Sigmoid colon (tissue), 7 donors: ENCODE measurements around the gene CAST. TPM values are rescaled to one million over a fixed set of nuclear protein-coding genes. Genes with fewer than 3 reads are reported as not detected.

ENCODE experiments used
- DNase-seq: peaks from one replicate; pipeline ENCODE4 v3.0.0-alpha.2; 2019
- H3K27ac ChIP-seq, 4 donors: fragments of 200-600 bp; sonication (generic); one replicate each; pipeline ENCODE4 v1.5.1; 2016 to 2019; ENCODE audit warnings: mild to moderate bottlenecking in 1 of 4
- H3K27me3 ChIP-seq, 3 donors: fragments of 200-600 bp; sonication (generic); one replicate each; pipeline ENCODE4 v1.5.1; 2019; ENCODE audit warnings: mild to moderate bottlenecking in 1 of 3
- H3K36me3 ChIP-seq, 4 donors: fragments of 200-600 bp; sonication (generic); one replicate each; pipeline ENCODE4 v1.5.1; 2016 to 2019
- H3K4me1 ChIP-seq, 4 donors: fragments of 200-600 bp; sonication (generic); one replicate each; pipeline ENCODE4 v1.5.1; 2017 to 2019
- H3K4me3 ChIP-seq, 4 donors: fragments of 200-600 bp; sonication (generic); one replicate each; pipeline ENCODE4 v1.5.1; 2017 to 2019; ENCODE audit warnings: mild to moderate bottlenecking in 2 of 4, moderate library complexity in 1 of 4
- H3K9me3 ChIP-seq, 4 donors: fragments of 200-600 bp in 3 of 4; sonication (generic) in 3 of 4; one replicate each; pipeline versions ENCODE4 v1.5.1 to v1.6.1; 2013 to 2019
- CTCF ChIP-seq, 4 experiments: fragments of 450-650 bp in 3 of 4; fragments of 200-600 bp in 1 of 4; IDR thresholded peaks; one replicate each; pipeline ENCODE4 v1.5.1; 2016 to 2019; ENCODE audit warnings: antibody characterized with exemption in 4 of 4, mild to moderate bottlenecking in 3 of 4, moderate library complexity in 2 of 4
- EP300 ChIP-seq, 4 donors: sonication (generic); formaldehyde crosslinking; IDR thresholded peaks; one replicate each; pipeline ENCODE4 v1.6.1; 2017; ENCODE audit warnings: antibody characterized with exemption in 4 of 4
- POLR2A ChIP-seq, 2 donors: fragments of 450-650 bp; IDR thresholded peaks; one replicate each; pipeline ENCODE4 v1.6.1; 2016; ENCODE audit warnings: antibody characterized with exemption in 2 of 2, mild to moderate bottlenecking in 2 of 2, moderate library complexity in 2 of 2
- POLR2AphosphoS5 ChIP-seq, 4 donors: sonication (generic); formaldehyde crosslinking; IDR thresholded peaks; one replicate each; pipeline ENCODE4 v1.6.1; 2017; ENCODE audit warnings: antibody characterized with exemption in 4 of 4
- WGBS, 2 donors: extraction: QIAGEN DNeasy Blood & Tissue Kit; methylation state at CpG; one replicate each; pipeline ENCODE4 v1.1.7; 2013; 5-methylcytosine and 5-hydroxymethylcytosine counted together
- intact Hi-C: fragments of 100-400 bp; cut with DNase I; formaldehyde crosslinking; loops from one replicate; pipeline ENCODE4 v1.15.1; 2023
- polyA plus RNA-seq, 3 donors: library from polyadenylated mRNA; stranded (reverse); fragments of 200-250 nt; gene quantifications; one replicate each; pipeline ENCODE4 v1.2.3, GENCODE V29; 2013
- total RNA-seq, 4 donors: library from RNA; depleted of rRNA; stranded (reverse); fragments of >200 nt; gene quantifications; one replicate each; pipeline ENCODE4 v1.1.0, GENCODE V29; 2016
- donor health status: healthy with polysubstance abuse.
- donor health status: Bipolar disorder and iron deficiency.
- donor health status: healthy.

Gene CAST
- total and polyA plus RNA-seq, 7 donors = 138 to 348 (median 225) TPM

GRCh38 chr5:96687812-96688453, 25.8 kb downstream of the CAST start:
- Histone ChIP-seq H3K36me3 (peaks cover 0 to 11% (median 0%) of the 10 kb centered on the region in 4 donors), H3K27me3 (no peaks in the 10 kb centered on the region), H3K4me1 (peaks cover 0 to 23% (median 7%) of the 10 kb centered on the region in 4 donors), H3K4me3 (no peak overlapping the region), H3K27ac (no peak overlapping the region), H3K9me3 (no peaks in the 10 kb centered on the region)
- DNase-seq = no peak
- TF ChIP-seq CTCF (IDR thresholded peaks at IDR 0.05) (peak in 3 of 4 experiments; percentile 35 to 55 (median 38)), EP300 (IDR thresholded peaks at IDR 0.05) (no peak)
- intact Hi-C loops = no loop called here
- WGBS, 2 donors = 44 to 54% methylated on average over 5 of the region's 5 CpGs

- no peak for DNase-seq
- TF ChIP-seq CTCF (IDR thresholded peaks at IDR 0.05) = no peak
- TF ChIP-seq POLR2AphosphoS5 (IDR thresholded peaks at IDR 0.05) = no peak
- Histone ChIP-seq H3K36me3 (peaks cover 0 to 8% (median 0%) of the 10 kb centered on the region in 4 donors), H3K27me3 (no peaks in the 10 kb centered on the region), H3K4me3 (no peak overlapping the region), H3K4me1 (peaks cover 0 to 23% (median 7%) of the 10 kb centered on the region in 4 donors), H3K27ac (no peak overlapping the region), H3K9me3 (no peaks in the 10 kb centered on the region)
- WGBS, 2 donors = 89 to 90% methylated on average over 1 of the region's 1 CpG
- intact Hi-C loops = no loop called here
These were observed 28.7 kb downstream of the CAST start for GRCh38 chr5:96690861-96691260.

- WGBS, 2 donors = 93% methylated on average over 2 of the region's 2 CpGs
- H3K27ac ChIP-seq = peak overlapping the region in 1 of 4 donors; percentile 15
- H3K4me3 ChIP-seq = no peak overlapping the region
- intact Hi-C loops = no loop called here
- peaks cover 0 to 11% (median 0%) of the 10 kb centered on the region in 4 donors for H3K36me3 ChIP-seq
- TF ChIP-seq CTCF (IDR thresholded peaks at IDR 0.05) (no peak), POLR2A (IDR thresholded peaks at IDR 0.05) (no peak), EP300 (IDR thresholded peaks at IDR 0.05) (no peak), POLR2AphosphoS5 (IDR thresholded peaks at IDR 0.05) (no peak)
- peaks cover 0 to 21% (median 7%) of the 10 kb centered on the region in 4 donors for H3K4me1 ChIP-seq
- H3K27me3 ChIP-seq = no peaks in the 10 kb centered on the region
- H3K9me3 ChIP-seq = no peaks in the 10 kb centered on the region
- no peak for DNase-seq
These were observed 29.5 kb downstream of the CAST start for GRCh38 chr5:96691503-96692303.

GRCh38 chr5:96692441-96692840, 30.3 kb downstream of the CAST start:
- Histone ChIP-seq H3K4me1 (peaks cover 0 to 14% (median 4%) of the 10 kb centered on the region in 4 donors), H3K27me3 (no peaks in the 10 kb centered on the region), H3K9me3 (no peaks in the 10 kb centered on the region), H3K4me3 (no peak overlapping the region), H3K27ac (no peak overlapping the region), H3K36me3 (peaks cover 0 to 19% (median 0%) of the 10 kb centered on the region in 4 donors)
- WGBS, 2 donors = 89 to 95% methylated on average over 2 of the region's 2 CpGs
- intact Hi-C loops = no loop called here
- no peak for DNase-seq
- TF ChIP-seq POLR2AphosphoS5 (IDR thresholded peaks at IDR 0.05) = no peak
- TF ChIP-seq POLR2A (IDR thresholded peaks at IDR 0.05) = no peak
- no peak for TF ChIP-seq CTCF (IDR thresholded peaks at IDR 0.05)
- TF ChIP-seq EP300 (IDR thresholded peaks at IDR 0.05) = no peak
